Keratinocyte (primary cell): Measurements from ENCODE around the gene HOXB8. TPM values are rescaled to one million over a fixed set of nuclear protein-coding genes. Genes with fewer than 3 reads are reported as not detected.

ENCODE experiments used
- DNase-seq: peaks from one replicate; pipeline ENCODE4 v3.0.0-alpha.2; 2011; ENCODE audit warnings: low read depth, missing footprints, low spot score
- FAIRE-seq: peaks from 2 replicates; lab custom pipeline; 2011; peaks lifted over from hg19 to GRCh38; lab: Jason Lieb, UNC
- H2AFZ ChIP-seq: 2 replicates; pipeline ENCODE4 v1.6.0; 2012; ENCODE audit warnings: low read length, control low read depth, inconsistent platforms; ENCODE audit not compliant: control insufficient read depth
- H3K27ac ChIP-seq: 2 replicates; pipeline ENCODE4 v1.5.1; 2011; ENCODE audit warnings: low read length; ENCODE audit not compliant: control insufficient read depth, insufficient read depth
- H3K27me3 ChIP-seq: 3 replicates; pipeline ENCODE4 v1.6.0; 2011; ENCODE audit warnings: low read length; ENCODE audit not compliant: control insufficient read depth, insufficient read depth; ENCODE audit errors: extremely low read depth
- H3K36me3 ChIP-seq, 2 experiments: 2 replicates in 1 of 2; 3 replicates in 1 of 2; pipeline ENCODE4 v1.5.1; 2011; ENCODE audit warnings: low read length in 2 of 2, mild to moderate bottlenecking in 1 of 2; ENCODE audit not compliant: control insufficient read depth in 2 of 2, insufficient read depth in 2 of 2; ENCODE audit errors: extremely low read depth in 1 of 2
- H3K4me1 ChIP-seq: 3 replicates; pipeline ENCODE4 v1.5.1; 2011; ENCODE audit warnings: low read length; ENCODE audit not compliant: control insufficient read depth, insufficient read depth; ENCODE audit errors: extremely low read depth
- H3K4me2 ChIP-seq: 3 replicates; pipeline ENCODE4 v1.6.0; 2011; ENCODE audit warnings: low read depth, low read length; ENCODE audit not compliant: control insufficient read depth, insufficient read depth; ENCODE audit errors: extremely low read depth
- H3K4me3 ChIP-seq, 3 experiments: fragments of 200-600 bp in 1 of 3; sonication (generic) in 1 of 3; 2 replicates in 2 of 3; 3 replicates in 1 of 3; pipeline ENCODE4 v1.5.1; 2011 to 2016; ENCODE audit warnings: low read length in 3 of 3, mild to moderate bottlenecking in 3 of 3, control low read depth in 2 of 3, inconsistent platforms in 1 of 3, low read depth in 1 of 3, mixed read lengths in 1 of 3, mixed run types in 1 of 3, moderate library complexity in 1 of 3; ENCODE audit not compliant: control insufficient read depth in 2 of 3, insufficient read depth in 2 of 3; ENCODE audit errors: extremely low read depth in 1 of 3
- H3K79me2 ChIP-seq: 2 replicates; pipeline ENCODE4 v1.6.0; 2012; ENCODE audit warnings: low read length; ENCODE audit not compliant: control insufficient read depth, insufficient read depth
- H3K9ac ChIP-seq: 3 replicates; pipeline ENCODE4 v1.6.0; 2011; ENCODE audit warnings: low read length; ENCODE audit not compliant: control insufficient read depth, insufficient read depth; ENCODE audit errors: extremely low read depth
- H3K9me1 ChIP-seq: 3 replicates; pipeline ENCODE4 v1.6.0; 2011; ENCODE audit warnings: low read length; ENCODE audit not compliant: control insufficient read depth, insufficient read depth; ENCODE audit errors: extremely low read depth
- H3K9me3 ChIP-seq: 2 replicates; pipeline ENCODE4 v1.5.1; 2012; ENCODE audit warnings: low read depth, low read length; ENCODE audit not compliant: control insufficient read depth
- H4K20me1 ChIP-seq: 3 replicates; pipeline ENCODE4 v1.6.0; 2011; ENCODE audit warnings: low read length; ENCODE audit not compliant: control insufficient read depth, insufficient read depth; ENCODE audit errors: extremely low read depth
- EZH2 ChIP-seq: IDR thresholded peaks from one replicate; pipeline ENCODE4 v1.6.1; 2012; ENCODE audit warnings: inconsistent platforms, mild to moderate bottlenecking, low read length, moderate library complexity
- dilution Hi-C: fragments of 300-500 bp; cut with MboI; formaldehyde crosslinking; loops from one replicate; pipeline ENCODE4 v1.7.0; 2020; ENCODE audit warnings: low sequenced_read_pairs; ENCODE audit not compliant: extremely low pct_ligation_motif_present
- polyA plus RNA-seq, 5 experiments: library from polyadenylated mRNA; depleted of rRNA in 3 of 5; stranded (reverse) in 3 of 5; stranded (forward) in 1 of 5; unstranded in 1 of 5; fragments of >200 nt; gene quantifications; 1 replicate in 1 of 5; 2 replicates in 3 of 5; 3 replicates in 1 of 5; pipeline versions ENCODE4 v1.2.1 to v1.2.3, GENCODE V29; 2011 to 2012; ENCODE audit warnings: missing spikeins in 2 of 5, low read depth in 1 of 5, low replicate concordance in 1 of 5
- TF ChIP-seq, protein P1 (sequence below), 3 experiments: IDR thresholded peaks in 1 of 3; conservative IDR thresholded peaks in 1 of 3; optimal IDR thresholded peaks in 1 of 3; 2 replicates in 2 of 3; 3 replicates in 1 of 3; pipeline versions ENCODE3 to v1.5.1; 2011; ENCODE audit warnings: low read length in 3 of 3, mild to moderate bottlenecking in 3 of 3, moderate library complexity in 2 of 3, control low read depth in 1 of 3, inconsistent platforms in 1 of 3; ENCODE audit not compliant: insufficient read depth in 2 of 3; ENCODE audit errors: extremely low read depth in 1 of 3

Gene HOXB8
- polyA plus RNA-seq, 1 donor (not counting 4 experiments of a cell fraction or from before 2014, with no cell fraction given): not detected

DNA sequence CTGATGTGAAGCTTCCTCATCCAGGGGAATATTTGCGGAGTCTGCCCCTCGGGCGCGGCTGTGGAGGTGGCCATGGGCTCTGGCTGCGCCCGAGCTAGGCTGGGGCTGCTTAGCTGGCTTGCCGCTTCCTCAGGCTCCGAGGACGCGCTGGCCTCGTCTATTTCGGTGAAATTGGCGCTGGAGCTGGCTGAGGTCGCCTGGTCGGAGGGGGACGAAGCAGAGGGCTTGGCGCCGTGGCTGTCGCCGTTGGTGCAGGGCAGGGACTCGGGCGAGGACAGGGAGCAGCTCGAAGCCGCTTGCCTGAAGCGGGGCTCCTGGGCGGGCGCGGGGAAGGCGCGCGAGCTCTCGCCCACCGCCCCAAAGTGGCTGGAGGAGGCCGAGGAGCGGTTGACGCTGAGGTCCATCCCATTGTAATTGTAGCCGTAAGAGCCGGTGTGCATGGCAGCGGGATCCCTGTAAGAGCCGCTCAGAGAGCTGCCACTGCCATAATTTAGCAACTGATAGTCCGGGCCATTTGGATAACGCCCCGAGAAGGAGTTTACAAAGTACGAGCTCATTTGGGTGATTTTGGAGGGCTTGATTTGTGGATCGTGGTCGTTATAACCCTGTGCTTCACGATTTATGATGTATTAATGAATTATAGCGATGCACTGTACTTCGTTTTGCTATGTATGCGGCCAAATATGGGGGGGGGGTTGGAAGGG, 21.8 kb downstream of the HOXB8 start, which contains the start of gene HOXB5:
Gene HOXB5, minus strand, starts transcription at position 654 of the 704 bp plus-strand sequence. Its CDS starts 97 bp downstream, at position 557.
- Histone ChIP-seq H3K4me3 (peak within 1 kb of the TSS; percentile 2 to 67 (median 58)), H4K20me1 (no peaks in the 10 kb centered on the region), H2AFZ (peak within 1 kb of the TSS; percentile 87), H3K27me3 (peaks cover 83% of the 10 kb centered on the region), H3K79me2 (no peaks in the 10 kb centered on the region), H3K9me1 (no peaks in the 10 kb centered on the region), H3K36me3 (peaks cover 0 to 4% of the 10 kb centered on the region in 2 experiments), H3K9me3 (no peaks in the 10 kb centered on the region), H3K4me1 (peaks cover 17% of the 10 kb centered on the region), H3K27ac (no peak within 1 kb of the TSS), H3K9ac (peak within 1 kb of the TSS; percentile 15), H3K4me2 (peak within 1 kb of the TSS; percentile 89)
- no peak for DNase-seq
- TF ChIP-seq EZH2: peak; percentile 70
- TF ChIP-seq, protein P1, sequence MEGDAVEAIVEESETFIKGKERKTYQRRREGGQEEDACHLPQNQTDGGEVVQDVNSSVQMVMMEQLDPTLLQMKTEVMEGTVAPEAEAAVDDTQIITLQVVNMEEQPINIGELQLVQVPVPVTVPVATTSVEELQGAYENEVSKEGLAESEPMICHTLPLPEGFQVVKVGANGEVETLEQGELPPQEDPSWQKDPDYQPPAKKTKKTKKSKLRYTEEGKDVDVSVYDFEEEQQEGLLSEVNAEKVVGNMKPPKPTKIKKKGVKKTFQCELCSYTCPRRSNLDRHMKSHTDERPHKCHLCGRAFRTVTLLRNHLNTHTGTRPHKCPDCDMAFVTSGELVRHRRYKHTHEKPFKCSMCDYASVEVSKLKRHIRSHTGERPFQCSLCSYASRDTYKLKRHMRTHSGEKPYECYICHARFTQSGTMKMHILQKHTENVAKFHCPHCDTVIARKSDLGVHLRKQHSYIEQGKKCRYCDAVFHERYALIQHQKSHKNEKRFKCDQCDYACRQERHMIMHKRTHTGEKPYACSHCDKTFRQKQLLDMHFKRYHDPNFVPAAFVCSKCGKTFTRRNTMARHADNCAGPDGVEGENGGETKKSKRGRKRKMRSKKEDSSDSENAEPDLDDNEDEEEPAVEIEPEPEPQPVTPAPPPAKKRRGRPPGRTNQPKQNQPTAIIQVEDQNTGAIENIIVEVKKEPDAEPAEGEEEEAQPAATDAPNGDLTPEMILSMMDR (optimal IDR thresholded peaks at IDR 0.05 in 1 of 3, IDR thresholded peaks at IDR 0.05 in 1 of 3, conservative IDR thresholded peaks at IDR 0.05 in 1 of 3; ENCODE audit: extremely low read depth in 1 of 3, insufficient read depth in 2 of 3, low read length in 3 of 3): no peak
- dilution Hi-C loops: no loop called here
- FAIRE-seq: no peak

DNA sequence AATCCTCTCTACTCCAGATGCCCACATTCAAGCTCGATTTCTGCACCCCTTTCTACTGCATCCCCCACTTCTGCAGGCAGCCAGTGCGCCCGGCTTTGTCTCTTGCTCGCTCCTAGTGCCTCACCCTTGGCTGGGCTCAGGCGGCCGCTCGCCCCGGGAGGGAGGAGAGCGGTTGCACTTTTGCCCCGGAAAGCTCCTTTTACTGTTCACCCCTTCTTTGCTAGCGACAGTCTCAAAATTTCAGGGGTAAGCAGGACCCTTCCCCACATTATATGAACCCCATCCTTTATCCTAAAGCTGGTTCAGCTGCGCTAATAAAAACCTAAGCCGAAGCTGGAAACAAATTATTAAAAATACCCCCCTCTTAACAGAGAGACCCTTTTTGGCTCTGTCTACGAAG, 22.5 kb downstream of the HOXB8 start:
- no peak overlapping the region for H3K9ac ChIP-seq

More for the DNA sequence above, 22.5 kb downstream of the HOXB8 start:
- TF ChIP-seq, protein P1 (optimal IDR thresholded peaks at IDR 0.05 in 1 of 3, IDR thresholded peaks at IDR 0.05 in 1 of 3, conservative IDR thresholded peaks at IDR 0.05 in 1 of 3; ENCODE audit: extremely low read depth in 1 of 3, insufficient read depth in 2 of 3, low read length in 3 of 3): no peak
- peak; percentile 13 for TF ChIP-seq EZH2
- H2AFZ ChIP-seq: no peak overlapping the region
- no peaks in the 10 kb centered on the region for H3K9me1 ChIP-seq
- H3K4me3 ChIP-seq: peak overlapping the region in 1 of 3 experiments; percentile 67
- no peak overlapping the region for H3K27ac ChIP-seq
- peaks cover 82% of the 10 kb centered on the region for H3K27me3 ChIP-seq
- FAIRE-seq (no peak), DNase-seq (no peak)
- H3K36me3 ChIP-seq: peaks cover 0 to 4% of the 10 kb centered on the region in 2 experiments
- peaks cover 17% of the 10 kb centered on the region for H3K4me1 ChIP-seq
- H3K9me3 ChIP-seq: no peaks in the 10 kb centered on the region
- H4K20me1 ChIP-seq: no peaks in the 10 kb centered on the region
- no peaks in the 10 kb centered on the region for H3K79me2 ChIP-seq
- dilution Hi-C loops: no loop called here
- H3K4me2 ChIP-seq: peak overlapping the region; percentile 89
